HG02970 (cell line): ENCODE data around the gene SGTA.

Experiments
- ATAC-seq: cut with Tn5 transposase; IDR thresholded peaks from one replicate; pipeline ENCODE4 v1.9.1; 2021; ENCODE audit warnings: mild to moderate bottlenecking, moderate library complexity, moderate number of reproducible peaks; ENCODE audit not compliant: unreplicated experiment, low FRiP score

SGTA gene

GRCh38 chr19:2774083-2774679 is 8.9 kb downstream of the SGTA start:
- ATAC-seq: no peak

DNA sequence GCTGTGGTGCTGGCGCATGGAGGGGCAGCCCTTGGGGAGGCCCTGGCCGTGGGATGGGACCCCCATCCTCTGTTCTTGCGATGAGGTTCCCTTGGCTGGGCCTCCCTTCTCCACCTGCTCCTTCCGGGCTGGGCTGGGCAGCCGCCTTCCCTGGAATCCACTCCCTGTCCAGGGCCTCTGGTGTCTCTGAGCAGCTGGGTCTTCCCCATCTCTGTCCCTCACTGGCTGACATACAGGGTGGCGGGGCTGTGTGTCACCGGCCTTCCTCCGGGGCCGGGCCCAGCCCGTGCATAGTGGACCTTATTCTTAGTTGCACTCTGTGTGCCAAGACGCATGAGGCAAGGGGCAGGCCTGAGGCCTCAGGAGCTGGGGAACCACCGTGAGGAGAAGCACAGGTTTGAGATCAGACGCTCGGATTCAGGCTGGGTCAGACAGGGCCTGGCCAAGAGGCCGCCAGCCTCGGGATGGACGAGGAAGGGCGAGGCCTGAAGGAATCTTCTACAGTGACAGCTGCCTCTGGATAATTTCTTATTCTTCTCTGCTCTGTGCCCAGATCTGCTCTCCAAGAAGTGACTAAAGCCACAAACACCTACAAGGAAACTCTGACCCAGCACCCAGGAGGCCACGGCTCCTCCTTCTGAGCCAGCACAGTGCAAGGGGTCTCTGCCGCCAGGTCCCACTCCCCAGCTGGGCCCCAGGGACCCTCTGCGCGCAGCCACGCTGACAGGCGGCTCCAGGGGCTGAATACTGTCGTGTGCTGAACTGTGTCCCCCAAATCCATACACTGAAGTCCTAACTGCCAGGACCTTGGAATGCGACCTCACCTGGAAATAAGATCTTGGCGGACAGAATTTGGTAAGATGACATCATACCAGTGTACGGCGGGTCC is 11.0 kb downstream of the SGTA start:
- no peak for ATAC-seq

- no peak for ATAC-seq
Observed at GRCh38 chr19:2770055-2771013, 12.7 kb downstream of the SGTA start.

DNA sequence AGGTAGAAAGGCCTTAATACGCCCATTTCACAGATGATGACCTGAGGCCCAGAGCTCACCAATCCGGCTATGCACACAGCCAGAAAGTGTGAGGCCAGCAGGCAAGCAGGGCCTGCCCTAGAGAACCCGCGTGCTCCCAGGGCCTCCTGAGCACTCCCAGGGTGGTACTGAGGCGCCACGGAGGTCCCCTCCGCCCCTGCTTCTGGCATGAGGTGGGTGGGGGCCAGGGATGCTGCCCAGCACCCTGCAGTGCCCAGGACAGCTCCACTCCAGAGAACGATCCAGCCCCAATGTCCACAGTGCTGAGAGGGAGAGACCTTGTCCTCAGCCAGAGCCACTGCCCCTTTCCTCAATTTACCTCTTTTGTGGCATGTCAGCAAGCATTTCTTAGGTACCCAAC is 13.9 kb downstream of the SGTA start:
- no peak for ATAC-seq

DNA sequence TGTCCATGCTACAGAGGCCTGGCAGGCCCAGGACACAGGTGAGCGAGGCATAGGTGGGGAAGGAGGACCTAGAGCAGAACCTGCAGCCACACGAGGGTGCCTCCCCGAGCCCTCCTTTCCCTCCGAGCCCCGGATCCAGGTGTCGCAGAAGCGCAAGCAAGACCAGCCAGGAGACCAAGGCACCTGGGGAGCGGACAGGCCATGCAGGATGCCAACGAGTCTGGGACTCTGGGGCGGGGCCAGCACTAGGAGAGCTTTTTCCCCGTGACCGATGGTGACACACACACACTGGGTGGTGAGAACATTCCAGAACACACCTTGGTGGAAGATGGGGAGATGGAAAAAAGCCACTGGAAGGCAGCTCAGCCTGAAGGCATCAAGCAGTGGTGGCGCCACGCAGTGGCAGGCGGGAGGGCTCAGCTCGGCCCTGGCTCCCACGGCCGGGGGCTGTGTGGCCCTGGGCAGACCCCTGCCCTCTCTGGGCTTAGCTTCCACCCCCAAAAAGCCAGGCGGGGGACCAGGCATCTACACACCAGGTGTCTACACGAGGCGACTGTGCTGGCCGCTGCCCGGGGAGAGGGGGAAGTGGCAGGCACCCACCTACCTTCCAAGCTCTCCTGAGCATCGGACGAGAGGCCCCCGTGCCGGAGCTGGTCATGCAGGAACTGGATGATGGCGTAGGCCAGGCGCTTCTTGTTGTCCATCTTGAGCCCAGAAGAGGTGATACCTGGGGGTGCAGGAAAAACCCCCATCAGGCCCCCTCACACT is 14.5 kb downstream of the SGTA start:
- ATAC-seq: no peak

DNA sequence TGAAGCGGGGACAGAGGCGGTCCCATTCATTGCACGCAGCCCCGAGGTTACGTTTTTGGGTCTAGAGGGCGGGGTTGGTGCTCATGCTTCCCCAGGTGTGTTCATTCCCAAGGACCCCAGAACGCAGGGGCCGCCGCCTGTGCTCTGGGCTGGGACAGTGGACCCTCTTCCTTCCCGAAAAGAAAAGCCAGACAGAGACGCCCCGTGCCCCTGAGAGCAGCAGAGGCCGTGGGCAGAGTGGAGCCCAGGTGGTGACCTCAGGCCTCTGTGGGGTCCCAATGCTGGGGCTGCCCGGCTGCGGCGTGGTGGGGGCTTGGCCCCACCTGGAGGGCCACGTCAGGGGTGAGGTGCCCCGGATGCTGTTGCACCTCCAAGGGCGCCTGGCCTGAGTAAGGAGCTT is 15.4 kb downstream of the SGTA start:
- no peak for ATAC-seq

- no peak for ATAC-seq
Observed at GRCh38 chr19:2766594-2767372, 16.3 kb downstream of the SGTA start.

GRCh38 chr19:2765376-2765775 is 17.7 kb downstream of the SGTA start:
- no peak for ATAC-seq

- no peak for ATAC-seq
Observed at GRCh38 chr19:2764945-2765344, 18.1 kb downstream of the SGTA start.

GRCh38 chr19:2763687-2764086 is 19.4 kb downstream of the SGTA start:
- no peak for ATAC-seq

GRCh38 chr19:2762783-2763496 is 20.1 kb downstream of the SGTA start:
- no peak for ATAC-seq

GRCh38 chr19:2761876-2762782 is 20.9 kb downstream of the SGTA start:
- ATAC-seq: no peak

DNA sequence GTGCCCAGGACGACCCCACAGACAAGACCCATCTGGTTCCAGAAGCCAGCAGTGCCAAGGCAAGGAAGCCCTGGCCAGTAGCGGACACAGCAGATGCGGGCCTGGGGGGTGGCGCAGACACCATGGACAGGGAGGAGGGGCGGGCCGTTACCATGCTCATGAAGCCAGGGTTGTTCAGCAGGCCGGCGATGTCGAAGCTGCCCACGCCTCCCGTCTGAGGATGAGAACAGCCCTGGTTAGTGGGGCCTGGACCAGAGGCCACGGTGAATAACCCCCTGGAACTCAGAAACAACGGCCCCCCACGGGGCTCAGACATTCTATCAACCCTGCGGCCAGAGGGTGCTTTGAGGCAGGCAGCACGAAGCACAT is 21.8 kb downstream of the SGTA start:
- no peak for ATAC-seq

- no peak for ATAC-seq
Observed at GRCh38 chr19:2759965-2760364, 23.1 kb downstream of the SGTA start.

DNA sequence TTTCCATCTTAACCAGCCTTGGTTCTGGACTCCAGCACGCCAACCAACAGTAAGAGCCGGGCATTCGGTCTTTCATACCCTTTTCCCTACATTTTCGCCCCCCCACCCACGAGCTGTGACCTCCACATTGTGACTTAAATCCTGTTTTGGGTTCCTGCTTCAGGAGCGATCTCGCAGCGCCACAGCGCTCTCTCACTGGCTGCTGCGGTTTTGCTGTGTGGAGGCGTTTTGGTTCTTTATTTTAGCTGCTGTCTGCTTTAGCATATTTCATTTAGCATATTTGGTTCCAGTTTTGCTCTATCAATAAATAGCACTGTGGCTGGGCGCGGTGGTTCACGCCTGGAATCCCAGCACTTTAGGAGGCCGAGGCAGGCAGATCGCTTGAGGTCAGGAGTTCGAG is 23.7 kb downstream of the SGTA start:
- ATAC-seq: no peak

DNA sequence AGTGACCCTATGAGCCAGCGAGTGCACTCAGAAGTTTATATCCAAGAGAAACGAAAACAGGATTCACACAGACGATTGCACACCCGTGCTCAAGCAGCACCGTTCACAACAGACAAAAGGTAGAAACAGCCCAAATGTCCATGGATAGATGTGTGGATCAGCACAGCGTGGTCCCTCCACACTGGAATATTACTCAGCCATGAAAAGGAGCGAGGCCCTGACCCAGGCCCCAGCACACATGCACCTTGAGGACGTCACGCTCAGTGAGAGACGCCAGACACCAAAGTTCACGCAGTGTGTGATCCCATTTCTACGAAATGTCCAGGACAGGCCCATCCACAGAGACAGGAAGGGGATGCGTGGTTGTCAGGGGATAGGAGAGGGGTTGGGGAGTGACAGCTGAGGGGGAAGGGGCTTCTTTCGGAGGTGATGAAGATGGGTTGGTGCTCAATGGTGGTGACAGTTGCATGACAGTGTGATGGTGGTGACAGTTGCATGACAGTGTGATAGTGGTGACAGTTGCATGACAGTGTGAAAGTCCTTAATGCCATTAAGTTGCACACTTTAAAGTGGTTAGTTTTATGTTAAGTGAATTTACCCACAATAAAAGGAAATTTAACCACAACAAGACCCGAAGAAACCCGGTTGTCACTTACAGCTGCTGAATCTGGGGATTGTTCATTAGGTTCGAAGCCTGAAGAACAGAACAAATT is 24.3 kb downstream of the SGTA start:
- no peak for ATAC-seq
